NB4 (cell line): ENCODE results near the gene BCL11B.

Experiments used
- CTCF ChIP-seq: IDR thresholded peaks from one replicate; pipeline ENCODE4 v1.5.1; 2012; ENCODE audit warnings: low read depth, low read length
- MAX ChIP-seq: IDR thresholded peaks from 2 replicates; pipeline ENCODE4 v1.6.1; 2011; ENCODE audit warnings: low read depth, low read length
- POLR2A ChIP-seq: IDR thresholded peaks from 2 replicates; pipeline ENCODE4 v1.6.1; 2011; ENCODE audit warnings: mild to moderate bottlenecking; ENCODE audit not compliant: insufficient read length; ENCODE audit errors: extremely low read depth

GRCh38 chr14:99280066-99280731 lies 8.2 kb upstream of the BCL11B start:
- TF ChIP-seq MAX: no peak
- TF ChIP-seq CTCF: no peak
- TF ChIP-seq POLR2A: no peak
